DOHH2 (cell line): ENCODE results near the gene SENP3.
A peak's percentile ranks its signal among the peaks of the same experiment; 100 is the strongest.

ENCODE experiments used
- H3F3A ChIP-seq: fragments of 200-600 bp; sonication (generic), shearing (Covaris generic); 2 replicates; pipeline ENCODE4 v1.6.0; 2016; ENCODE audit warnings: antibody characterized with exemption, mild to moderate bottlenecking; ENCODE audit not compliant: control insufficient read depth, insufficient read depth
- H3K27ac ChIP-seq: fragments of 200-600 bp; sonication (generic); 2 replicates; pipeline ENCODE4 v1.5.1; 2014; ENCODE audit warnings: low read depth, mild to moderate bottlenecking, low read length, moderate library complexity
- H3K27me3 ChIP-seq: fragments of 200-600 bp; sonication (generic); 2 replicates; pipeline ENCODE4 v1.6.1; 2014; ENCODE audit warnings: mild to moderate bottlenecking, low read length, mixed read lengths; ENCODE audit not compliant: control insufficient read depth
- H3K36me3 ChIP-seq: fragments of 200-600 bp; sonication (generic); 2 replicates; pipeline ENCODE4 v1.6.1; 2014; ENCODE audit warnings: mild to moderate bottlenecking, low read length, moderate library complexity, mixed read lengths; ENCODE audit not compliant: control insufficient read depth
- H3K4me1 ChIP-seq: fragments of 200-600 bp; sonication (generic); 2 replicates; pipeline ENCODE4 v1.6.1; 2014; ENCODE audit warnings: mild to moderate bottlenecking, low read length, mixed read lengths; ENCODE audit not compliant: control insufficient read depth
- H3K4me2 ChIP-seq: fragments of 200-600 bp; sonication (generic); 2 replicates; pipeline ENCODE4 v1.6.0; 2014; ENCODE audit warnings: mild to moderate bottlenecking, low read length, moderate library complexity
- H3K4me3 ChIP-seq: fragments of 200-600 bp; sonication (generic); 2 replicates; pipeline ENCODE4 v1.5.1; 2014; ENCODE audit warnings: mild to moderate bottlenecking, low read length, mixed read lengths
- H3K79me2 ChIP-seq: fragments of 200-600 bp; sonication (generic); 2 replicates; pipeline ENCODE4 v1.6.1; 2014; ENCODE audit warnings: mild to moderate bottlenecking, low read length, mixed read lengths; ENCODE audit not compliant: control insufficient read depth
- H3K9me2 ChIP-seq: fragments of 200-600 bp; sonication (generic); replicated peaks from 2 replicates; pipeline ENCODE4 v1.6.1; 2014; ENCODE audit warnings: mild to moderate bottlenecking, low read length, mixed read lengths; ENCODE audit not compliant: control insufficient read depth
- H3K9me3 ChIP-seq: fragments of 200-600 bp; sonication (generic); 2 replicates; pipeline ENCODE4 v1.6.1; 2014; ENCODE audit warnings: antibody characterized with exemption, low read length, mixed read lengths; ENCODE audit not compliant: control insufficient read depth, insufficient read depth
- H4K20me1 ChIP-seq: fragments of 200-600 bp; sonication (generic); 2 replicates; pipeline ENCODE4 v1.6.0; 2014; ENCODE audit warnings: low read depth, mild to moderate bottlenecking, antibody characterized with exemption, low read length, moderate library complexity; ENCODE audit not compliant: control insufficient read depth, insufficient read depth
- EZH2phosphoT487 ChIP-seq: fragments of 200-600 bp; sonication (generic); IDR thresholded peaks from 2 replicates; pipeline ENCODE4 v1.6.1; 2017; ENCODE audit warnings: borderline replicate concordance, mild to moderate bottlenecking, antibody characterized with exemption, low read length, moderate library complexity, mixed read lengths
- TF ChIP-seq, protein P1 (sequence below): fragments of 200-600 bp; sonication (generic); IDR thresholded peaks from one replicate; pipeline ENCODE4 v1.5.1; 2014; ENCODE audit warnings: antibody characterized with exemption, mild to moderate bottlenecking, low read depth, low read length; ENCODE audit not compliant: poor library complexity, severe bottlenecking

The SENP3 gene

DNA sequence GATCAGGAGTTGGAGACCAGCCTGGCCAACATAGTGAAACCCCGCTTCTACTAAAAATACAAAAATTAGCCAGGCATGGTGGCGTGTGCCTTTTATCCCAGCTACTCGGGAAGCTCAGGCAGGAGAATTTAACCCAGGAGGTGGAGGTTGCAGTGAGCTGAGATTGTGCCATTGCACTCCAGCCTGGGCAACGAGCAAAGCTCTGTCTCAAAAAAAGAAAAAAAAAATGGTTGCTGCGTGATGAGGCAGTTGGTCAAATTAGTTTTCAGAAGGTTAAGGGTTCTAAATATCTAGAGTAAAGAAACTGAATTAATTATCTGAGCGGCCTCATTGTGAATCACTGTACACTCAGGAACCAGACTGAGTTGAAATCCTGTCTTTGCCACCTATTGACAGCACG, 14.2 kb downstream of the SENP3 start:
- H4K20me1 ChIP-seq = peaks cover 31% of the 10 kb centered on the region
- peaks cover 47% of the 10 kb centered on the region for H3K79me2 ChIP-seq
- H3K27ac ChIP-seq = no peak overlapping the region
- H3K4me1 ChIP-seq = peaks cover 73% of the 10 kb centered on the region
- peaks cover 80% of the 10 kb centered on the region for H3F3A ChIP-seq
- peak overlapping the region; percentile 98; the same call in 1 of the 2 replicates for H3K4me2 ChIP-seq
- peaks cover 92% of the 10 kb centered on the region for H3K36me3 ChIP-seq
- H3K9me3 ChIP-seq = no peaks in the 10 kb centered on the region
- H3K27me3 ChIP-seq = no peaks in the 10 kb centered on the region
- TF ChIP-seq EZH2phosphoT487 = no peak
- TF ChIP-seq, protein P1, sequence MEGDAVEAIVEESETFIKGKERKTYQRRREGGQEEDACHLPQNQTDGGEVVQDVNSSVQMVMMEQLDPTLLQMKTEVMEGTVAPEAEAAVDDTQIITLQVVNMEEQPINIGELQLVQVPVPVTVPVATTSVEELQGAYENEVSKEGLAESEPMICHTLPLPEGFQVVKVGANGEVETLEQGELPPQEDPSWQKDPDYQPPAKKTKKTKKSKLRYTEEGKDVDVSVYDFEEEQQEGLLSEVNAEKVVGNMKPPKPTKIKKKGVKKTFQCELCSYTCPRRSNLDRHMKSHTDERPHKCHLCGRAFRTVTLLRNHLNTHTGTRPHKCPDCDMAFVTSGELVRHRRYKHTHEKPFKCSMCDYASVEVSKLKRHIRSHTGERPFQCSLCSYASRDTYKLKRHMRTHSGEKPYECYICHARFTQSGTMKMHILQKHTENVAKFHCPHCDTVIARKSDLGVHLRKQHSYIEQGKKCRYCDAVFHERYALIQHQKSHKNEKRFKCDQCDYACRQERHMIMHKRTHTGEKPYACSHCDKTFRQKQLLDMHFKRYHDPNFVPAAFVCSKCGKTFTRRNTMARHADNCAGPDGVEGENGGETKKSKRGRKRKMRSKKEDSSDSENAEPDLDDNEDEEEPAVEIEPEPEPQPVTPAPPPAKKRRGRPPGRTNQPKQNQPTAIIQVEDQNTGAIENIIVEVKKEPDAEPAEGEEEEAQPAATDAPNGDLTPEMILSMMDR = no peak
- no peak overlapping the region for H3K4me3 ChIP-seq
- H3K9me2 ChIP-seq = no peaks in the 10 kb centered on the region

GRCh38 chr17:7576432-7576937, 14.8 kb downstream of the SENP3 start:
- Histone ChIP-seq H3F3A (peaks cover 77% of the 10 kb centered on the region), H4K20me1 (peaks cover 31% of the 10 kb centered on the region), H3K9me3 (no peaks in the 10 kb centered on the region), H3K36me3 (peaks cover 92% of the 10 kb centered on the region), H3K4me2 (no peak overlapping the region; the same call in 1 of the 2 replicates), H3K4me3 (no peak overlapping the region), H3K79me2 (peaks cover 43% of the 10 kb centered on the region), H3K27me3 (no peaks in the 10 kb centered on the region), H3K4me1 (peaks cover 67% of the 10 kb centered on the region), H3K9me2 (no peaks in the 10 kb centered on the region), H3K27ac (no peak overlapping the region)
- TF ChIP-seq, protein P1 = no peak
- no peak for TF ChIP-seq EZH2phosphoT487

DNA sequence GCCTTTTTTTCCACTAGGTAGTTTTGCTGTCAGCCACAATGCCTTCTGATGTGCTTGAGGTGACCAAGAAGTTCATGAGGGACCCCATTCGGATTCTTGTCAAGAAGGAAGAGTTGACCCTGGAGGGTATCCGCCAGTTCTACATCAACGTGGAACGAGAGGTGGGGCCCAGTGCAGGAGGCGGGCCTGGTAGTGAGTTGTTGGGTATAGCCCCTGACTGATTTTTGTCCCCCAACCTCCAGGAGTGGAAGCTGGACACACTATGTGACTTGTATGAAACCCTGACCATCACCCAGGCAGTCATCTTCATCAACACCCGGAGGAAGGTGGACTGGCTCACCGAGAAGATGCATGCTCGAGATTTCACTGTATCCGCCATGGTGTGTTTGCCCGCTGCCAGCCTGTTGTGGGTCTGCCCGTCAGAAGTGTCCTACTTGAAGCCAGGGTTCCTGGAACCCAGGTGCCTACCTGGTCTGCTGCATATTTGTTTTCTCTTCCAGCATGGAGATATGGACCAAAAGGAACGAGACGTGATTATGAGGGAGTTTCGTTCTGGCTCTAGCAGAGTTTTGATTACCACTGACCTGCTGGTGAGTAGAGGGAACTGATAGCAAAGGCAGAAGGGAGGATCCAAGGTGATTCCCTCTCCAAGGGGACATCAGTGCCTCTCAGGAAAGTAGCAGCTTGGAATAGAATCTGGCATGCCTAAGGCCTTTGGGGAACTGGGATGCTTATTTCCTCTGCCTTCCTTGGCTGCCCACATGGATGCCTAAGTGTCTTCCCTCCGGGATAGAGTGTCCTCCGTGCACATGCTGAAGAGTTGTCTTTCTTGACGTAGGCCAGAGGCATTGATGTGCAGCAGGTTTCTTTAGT, 15.8 kb downstream of the SENP3 start:
- Histone ChIP-seq H3K36me3 (peaks cover 92% of the 10 kb centered on the region), H3K27ac (no peak overlapping the region), H3F3A (peaks cover 77% of the 10 kb centered on the region), H3K27me3 (no peaks in the 10 kb centered on the region), H3K9me2 (no peaks in the 10 kb centered on the region), H3K9me3 (no peaks in the 10 kb centered on the region), H3K4me2 (no peak overlapping the region), H3K4me1 (peaks cover 70% of the 10 kb centered on the region), H3K79me2 (peaks cover 42% of the 10 kb centered on the region), H4K20me1 (peaks cover 31% of the 10 kb centered on the region), H3K4me3 (no peak overlapping the region)
- no peak for TF ChIP-seq EZH2phosphoT487
- TF ChIP-seq, protein P1 = no peak
